H4 (cell line): ENCODE results near the gene SLC26A8. TPM values are rescaled to one million over a fixed set of nuclear protein-coding genes. Genes with fewer than 3 reads are reported as not detected.
"Not testable (repeated sequence)": the region's sequence is repeated elsewhere in the genome, so short reads cannot be mapped to it uniquely, and the experiment has no call there.

Experiments
- DNase-seq: peaks from one replicate; pipeline ENCODE4 v3.0.0-alpha.2; 2015; ENCODE audit warnings: low spot score
- total RNA-seq: library from RNA; depleted of rRNA; stranded (reverse); fragments of >200 nt; shearing (Covaris generic); gene quantifications from 2 replicates; pipeline ENCODE4 v1.2.3, GENCODE V29; 2014; rRNA removed

The SLC26A8 gene
- total RNA-seq, 1 experiment from 2014 or later: not detected

- DNase-seq: no peak
Measured at GRCh38 chr6:35916056-35916455, 108.4 kb downstream of the SLC26A8 start.

- no peak for DNase-seq
Measured at GRCh38 chr6:35914536-35914935, 109.9 kb downstream of the SLC26A8 start.

- DNase-seq: no peak
Measured at GRCh38 chr6:35911871-35912653, 112.4 kb downstream of the SLC26A8 start.

GRCh38 chr6:35909571-35909970, 114.9 kb downstream of the SLC26A8 start:
- DNase-seq: not testable (repeated sequence)

- not testable (repeated sequence) for DNase-seq
Measured at GRCh38 chr6:35908753-35909401, 115.6 kb downstream of the SLC26A8 start.

GRCh38 chr6:35907750-35908149, 116.7 kb downstream of the SLC26A8 start:
- DNase-seq: no peak

GRCh38 chr6:35906499-35906846, 118.0 kb downstream of the SLC26A8 start:
- DNase-seq: no peak

- no peak for DNase-seq
Measured at GRCh38 chr6:35905841-35906498, 118.5 kb downstream of the SLC26A8 start.

GRCh38 chr6:35905141-35905785, 119.2 kb downstream of the SLC26A8 start:
- no peak for DNase-seq

GRCh38 chr6:35903679-35904078, 120.8 kb downstream of the SLC26A8 start:
- no peak for DNase-seq

GRCh38 chr6:35900448-35900847, 124.0 kb downstream of the SLC26A8 start:
- no peak for DNase-seq

GRCh38 chr6:35898003-35898402, 126.4 kb downstream of the SLC26A8 start:
- DNase-seq: no peak

GRCh38 chr6:35897486-35897885, 127.0 kb downstream of the SLC26A8 start:
- DNase-seq: no peak

GRCh38 chr6:35897036-35897435, 127.4 kb downstream of the SLC26A8 start:
- DNase-seq: no peak

GRCh38 chr6:35896228-35896627, 128.2 kb downstream of the SLC26A8 start:
- no peak for DNase-seq

GRCh38 chr6:35895560-35895959, 128.9 kb downstream of the SLC26A8 start:
- DNase-seq: no peak

- DNase-seq: no peak
Measured at GRCh38 chr6:35894776-35895175, 129.7 kb downstream of the SLC26A8 start.

Other genes with a start within 250 kb of the SLC26A8 start
- gene CLPSL2, start 248.0 kb downstream of the SLC26A8 start, total RNA-seq: 5.7 TPM in 1 of 2 replicates, not detected in the other
- not detected in 2 replicates for gene CLPSL1, start 243.6 kb downstream of the SLC26A8 start, total RNA-seq
- not detected in 2 replicates for gene CLPS, start 227.3 kb downstream of the SLC26A8 start, total RNA-seq
- gene LHFPL5, start 219.3 kb downstream of the SLC26A8 start, total RNA-seq: not detected in 2 replicates
- gene SRPK1, start 103.5 kb downstream of the SLC26A8 start, total RNA-seq: 49.2 and 61.0 TPM in 2 replicates
- 35.7 and 37.6 TPM in 2 replicates for gene MAPK14, start 3.2 kb upstream of the SLC26A8 start, total RNA-seq
- gene MAPK13, start 105.9 kb upstream of the SLC26A8 start, total RNA-seq: not detected in 2 replicates
- gene BRPF3, start 172.1 kb upstream of the SLC26A8 start, total RNA-seq: 11.5 and 12.1 TPM in 2 replicates
- gene PNPLA1, start 245.4 kb upstream of the SLC26A8 start, total RNA-seq: not detected in 2 replicates